ENCODE measurements around the gene PCSK2.
A peak's percentile ranks its signal among the peaks of the same experiment; 100 is the strongest.

The PCSK2 gene

DNA sequence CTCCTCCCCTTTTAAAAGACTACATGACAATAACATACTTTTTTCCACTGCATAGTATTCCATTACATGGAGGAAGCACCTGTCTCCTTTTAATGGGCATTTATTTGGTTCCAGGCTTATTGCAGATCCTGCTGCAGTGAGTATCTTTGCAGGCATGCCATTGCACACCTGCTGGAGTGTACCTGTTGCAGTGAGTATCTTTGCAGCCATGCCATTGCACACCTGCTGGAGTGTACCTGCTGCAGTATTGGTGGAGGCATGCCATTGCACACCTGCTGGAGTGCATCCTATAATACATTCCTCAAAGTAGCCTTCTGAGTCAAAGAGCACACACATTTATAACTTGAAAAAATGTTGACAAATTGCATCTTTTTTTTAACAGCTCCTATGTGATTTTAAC is 302.7 kb downstream of the PCSK2 start:
- DNase-seq (ENCODE audit: low read depth in 2 of 3, low spot score in 1 of 3): no peak

- no peak for DNase-seq (ENCODE audit: low read depth in 2 of 3, low spot score in 1 of 3)
Measured at GRCh38 chr20:17530153-17530552, 303.3 kb downstream of the PCSK2 start.

DNA sequence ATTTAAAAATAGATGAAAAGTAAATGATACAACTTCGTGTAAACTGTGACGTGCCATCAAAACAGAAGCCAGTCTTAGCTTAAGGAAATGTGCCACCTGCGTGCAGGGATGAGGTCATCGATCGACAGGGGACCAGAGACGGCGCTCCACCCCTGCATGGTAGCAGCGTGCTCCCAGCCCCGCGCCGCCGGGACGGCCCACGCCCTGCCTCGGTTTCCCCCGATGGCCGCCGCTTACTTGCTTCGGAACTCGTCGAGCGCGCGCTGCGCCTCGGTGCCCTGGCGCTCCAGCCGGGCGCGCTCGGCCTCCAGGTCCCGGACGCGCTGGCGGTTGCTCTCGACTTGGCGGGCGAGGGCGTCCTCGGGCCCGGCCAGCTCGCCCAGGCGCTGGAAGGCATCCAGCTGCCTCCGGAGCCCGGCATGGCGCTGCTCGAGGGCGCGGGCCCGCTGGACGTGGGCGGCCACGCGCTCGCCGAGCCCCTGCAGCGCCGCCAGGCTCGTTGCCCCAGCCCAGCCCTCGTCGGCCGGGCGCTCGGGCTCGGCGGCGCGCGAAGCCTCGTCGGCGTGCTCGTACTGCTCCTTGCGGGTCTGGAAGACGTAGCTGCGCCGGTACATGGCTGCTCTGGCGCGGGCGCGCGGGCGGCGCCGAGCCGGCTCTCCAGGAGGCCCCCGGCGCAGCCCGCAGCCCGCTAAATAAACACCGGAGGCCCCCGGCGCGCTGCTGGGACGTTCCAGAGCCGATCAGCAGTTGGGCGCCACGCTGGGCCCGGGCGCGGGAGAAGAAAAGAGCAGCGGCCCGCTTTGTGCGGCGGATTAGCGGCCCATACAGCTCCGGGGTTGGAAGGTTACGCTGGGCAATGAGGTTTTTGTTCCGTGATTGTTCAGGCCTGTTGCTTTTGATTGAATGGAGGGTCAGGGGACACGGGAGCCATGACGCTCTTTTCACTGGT is 304.1 kb downstream of the PCSK2 start, which contains the start of gene BFSP1:
BFSP1 (minus strand) TSS at position 664 of the 949 bp plus-strand sequence; CDS start at position 614, 50 bp downstream.
- peak; percentile 21 to 39 (median 22) for DNase-seq (ENCODE audit: low read depth in 2 of 3, low spot score in 1 of 3)

- no peak for DNase-seq (ENCODE audit: low read depth in 2 of 3, low spot score in 1 of 3)
Measured at GRCh38 chr20:17531665-17532025, 304.8 kb downstream of the PCSK2 start.

GRCh38 chr20:17533396-17533795 is 306.6 kb downstream of the PCSK2 start:
- no peak for DNase-seq (ENCODE audit: low read depth in 2 of 3, low spot score in 1 of 3)

GRCh38 chr20:17534077-17534476 is 307.2 kb downstream of the PCSK2 start:
- no peak for DNase-seq (ENCODE audit: low read depth in 2 of 3, low spot score in 1 of 3)

Measured in stimulated activated CD4-positive, alpha-beta T cell treated with anti-CD3 and anti-CD28 coated beads, Interleukin-12 subunit alpha, Interleukin-12 subunit beta, amount 100 ng/mL, for 48 hours (primary cell).